Measurements from ENCODE around the gene BCL7C.
A peak's percentile ranks its signal among the peaks of the same experiment; 100 is the strongest.
"Not testable (repeated sequence)": the region's sequence is repeated elsewhere in the genome, so short reads cannot be mapped to it uniquely, and the experiment has no call there.

The BCL7C gene

DNA sequence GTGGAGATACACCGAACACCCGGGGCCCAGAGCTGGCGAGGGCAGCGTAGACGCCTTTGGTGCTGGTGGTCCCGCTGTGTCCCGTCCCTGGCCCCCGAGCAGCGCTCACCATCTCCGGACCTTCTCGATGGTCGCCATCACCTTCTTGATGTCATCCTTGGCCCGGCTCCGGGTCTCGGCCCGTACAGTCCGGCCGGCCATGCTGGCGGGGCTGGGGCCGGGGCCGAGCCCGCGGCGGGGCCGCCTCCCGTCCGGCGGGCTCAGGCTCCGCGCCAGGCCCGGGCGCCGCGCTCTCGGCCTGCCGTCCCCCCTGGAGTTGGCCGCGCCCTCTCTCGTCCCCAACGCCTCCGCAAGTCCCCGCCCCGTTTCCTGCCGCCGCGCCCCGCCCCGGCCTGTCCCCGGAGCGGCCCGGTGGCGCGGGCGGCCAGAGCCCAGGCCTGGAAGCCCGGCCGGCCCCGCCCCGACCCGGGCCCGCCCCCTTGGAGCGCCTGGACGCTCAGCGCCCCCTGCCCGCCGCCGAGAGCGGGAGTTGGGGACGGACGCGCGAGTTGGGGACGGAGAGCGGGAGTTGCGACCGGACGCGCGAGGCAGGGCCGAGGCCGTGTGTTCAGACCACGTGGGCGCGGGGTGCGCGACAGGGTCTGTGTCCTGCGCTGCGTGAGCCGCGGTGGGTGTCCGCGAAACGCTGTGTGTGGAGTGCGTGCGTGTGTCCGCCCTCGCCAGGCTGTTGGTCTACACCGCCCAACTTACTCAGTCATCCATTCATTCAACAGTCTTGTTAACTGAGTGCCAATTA is at the start of gene BCL7C:
BCL7C (minus strand) TSS at position 334 of the 796 bp plus-strand sequence; CDS start at position 201, 133 bp downstream.
- DNase-seq, result peak; percentile 62

DNA sequence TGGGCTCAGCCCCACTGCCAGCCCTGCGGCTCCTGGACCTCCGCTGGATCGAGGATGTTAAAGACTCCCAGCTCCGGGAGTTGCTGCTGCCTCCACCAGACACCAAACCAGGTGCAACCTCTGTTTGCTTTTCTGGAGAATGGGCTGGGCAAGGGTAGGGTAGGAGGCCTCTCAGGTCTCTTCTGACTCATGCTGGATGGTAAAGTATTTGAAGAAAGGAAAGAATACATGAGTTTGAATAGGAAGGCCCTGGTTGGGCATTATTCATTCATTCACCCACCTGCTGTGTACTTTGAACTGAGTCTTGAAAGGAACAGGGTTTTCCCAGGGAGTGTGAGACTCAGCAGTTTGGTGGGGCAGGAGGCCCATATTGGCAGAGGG is 48.5 kb upstream of the BCL7C start:
- DNase-seq, result no peak

- no peak for DNase-seq
These were observed 47.9 kb upstream of the BCL7C start for GRCh38 chr16:30941600-30942425.

- DNase-seq, result not testable (repeated sequence)
These were observed 45.7 kb upstream of the BCL7C start for GRCh38 chr16:30939571-30939970.

- DNase-seq, result no peak
These were observed 43.8 kb upstream of the BCL7C start for GRCh38 chr16:30937692-30938091.

DNA sequence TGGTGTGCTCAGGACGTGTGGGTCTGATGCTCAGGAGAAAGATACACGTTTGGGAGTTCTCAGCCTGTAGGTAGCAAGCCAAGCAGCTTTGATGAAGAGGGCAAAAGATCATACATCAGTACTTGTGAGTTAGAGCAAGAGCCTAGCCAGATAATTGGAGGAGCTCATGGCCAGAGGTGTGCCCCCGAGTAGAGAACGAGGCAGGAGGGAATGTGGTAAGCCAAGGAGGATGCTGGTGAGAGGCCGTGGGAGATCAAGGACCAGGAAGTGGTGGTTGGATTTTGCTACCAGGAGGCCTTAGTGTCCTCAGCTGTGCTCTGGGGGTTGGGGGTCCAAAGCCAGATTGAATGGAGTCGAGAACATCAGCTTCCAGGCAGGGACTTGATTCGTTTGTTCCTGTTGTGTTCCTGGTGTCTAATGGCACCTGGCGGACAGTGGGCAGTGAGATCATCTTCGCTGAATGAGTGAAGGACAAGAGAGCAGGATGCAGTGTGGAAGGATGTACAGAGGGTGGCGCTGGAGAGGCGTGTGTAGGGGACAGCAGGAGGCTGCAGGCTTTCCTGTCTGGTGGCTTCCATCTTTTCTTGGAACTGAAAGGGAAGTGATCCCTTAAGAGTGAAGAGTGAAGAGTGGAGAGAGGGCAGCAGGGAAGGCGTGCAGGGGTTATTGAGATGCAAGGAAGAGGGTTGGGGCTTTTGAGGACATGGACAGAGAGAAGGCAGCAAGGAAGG is 41.1 kb upstream of the BCL7C start:
- DNase-seq, result no peak

DNA sequence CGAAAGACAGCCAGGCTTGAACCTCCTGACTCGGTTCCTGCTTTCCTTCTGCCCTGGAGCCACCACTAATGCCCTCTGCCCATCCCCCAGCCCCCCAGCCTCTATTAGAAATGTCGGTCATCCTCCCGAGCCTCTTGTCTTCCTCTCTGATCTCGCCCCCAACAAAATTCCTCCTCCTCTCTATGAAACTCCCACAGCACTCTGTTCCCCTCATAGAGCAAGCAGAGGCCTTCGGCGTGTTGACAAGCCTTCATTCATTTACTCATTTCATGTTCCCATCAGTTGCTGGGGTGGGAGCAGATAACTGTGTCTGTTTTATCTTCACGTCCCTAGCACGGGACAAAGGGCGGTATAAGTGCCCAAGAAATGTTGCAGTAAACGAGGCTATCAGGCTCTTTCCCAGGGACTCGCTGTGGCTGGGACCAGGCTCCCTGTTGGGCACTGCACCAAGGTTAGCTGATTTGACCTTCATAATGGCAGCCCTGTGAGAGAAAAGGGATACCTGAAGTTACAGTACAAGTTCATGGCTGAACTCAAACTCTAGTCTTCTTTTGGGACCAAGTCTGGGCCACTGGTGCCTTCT is 37.3 kb upstream of the BCL7C start:
- no peak for DNase-seq

GRCh38 chr16:30930160-30930571 is 36.3 kb upstream of the BCL7C start:
- no peak for DNase-seq

DNA sequence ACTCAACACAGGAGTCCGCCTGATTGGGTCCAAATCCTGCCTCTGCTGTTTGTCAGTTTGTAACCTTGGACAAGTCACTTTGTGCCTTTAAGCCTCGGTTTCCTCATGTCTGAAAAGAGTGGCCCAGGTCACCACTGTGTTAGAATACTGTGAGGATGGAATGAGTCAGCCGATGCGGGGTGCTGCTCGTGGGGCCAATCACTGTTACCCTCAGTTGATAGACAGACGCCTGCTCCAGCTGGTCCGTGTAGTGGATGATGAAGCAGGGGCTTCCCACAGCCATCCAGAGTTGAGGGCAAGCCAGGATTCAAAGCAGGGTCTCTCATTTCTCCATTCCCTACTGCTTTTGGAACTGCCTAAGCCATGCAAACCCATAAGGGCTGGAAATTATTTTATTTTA is 35.3 kb upstream of the BCL7C start:
- DNase-seq, result no peak

- DNase-seq, result no peak
These were observed 34.5 kb upstream of the BCL7C start for GRCh38 chr16:30928390-30928789.

GRCh38 chr16:30927789-30928378 is 34.0 kb upstream of the BCL7C start:
- no peak for DNase-seq

- no peak for DNase-seq
These were observed 33.3 kb upstream of the BCL7C start for GRCh38 chr16:30926937-30927788.

DNA sequence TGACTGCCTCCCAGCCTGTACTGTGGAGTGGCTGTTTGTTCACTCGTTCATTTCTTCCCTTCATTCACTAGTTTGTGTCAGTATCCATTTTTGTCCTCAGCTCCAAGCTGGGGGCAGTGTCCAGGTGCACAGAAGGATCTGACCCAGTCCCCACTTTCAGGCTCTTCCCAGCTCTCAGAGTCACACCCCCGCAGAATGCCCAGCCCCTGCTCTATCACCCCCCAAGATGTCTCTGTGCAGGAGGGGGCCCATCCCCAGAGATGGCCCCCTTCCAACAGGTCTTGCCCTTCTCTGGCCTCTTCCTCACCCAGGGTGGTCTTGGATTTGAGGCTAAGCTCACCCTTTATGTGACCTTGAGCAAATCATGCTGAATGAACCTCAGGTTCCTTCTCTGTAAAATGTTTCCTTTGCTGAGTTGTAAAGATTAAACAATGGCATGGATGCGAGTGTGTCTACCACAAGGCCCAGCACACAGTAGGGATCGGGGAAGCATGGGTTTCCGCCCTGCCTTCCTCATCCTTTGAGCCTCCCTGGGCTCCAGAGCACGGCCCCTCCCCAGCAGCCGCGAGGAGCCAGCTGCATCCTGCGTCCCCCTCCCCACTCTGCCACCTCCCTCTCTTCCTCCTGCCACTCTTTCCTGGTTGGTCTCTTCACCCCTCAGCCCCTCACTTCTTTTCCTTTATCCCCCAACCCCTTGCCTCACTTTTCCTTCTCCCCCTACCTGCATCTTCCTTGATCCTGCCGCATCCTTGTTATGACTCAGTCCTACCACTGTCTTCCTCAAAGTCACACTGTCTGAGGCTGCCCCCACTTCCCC is 32.3 kb upstream of the BCL7C start:
- no peak for DNase-seq

- DNase-seq, result no peak
These were observed 31.7 kb upstream of the BCL7C start for GRCh38 chr16:30925632-30925987.

- DNase-seq, result no peak
These were observed 31.2 kb upstream of the BCL7C start for GRCh38 chr16:30924913-30925631.

DNA sequence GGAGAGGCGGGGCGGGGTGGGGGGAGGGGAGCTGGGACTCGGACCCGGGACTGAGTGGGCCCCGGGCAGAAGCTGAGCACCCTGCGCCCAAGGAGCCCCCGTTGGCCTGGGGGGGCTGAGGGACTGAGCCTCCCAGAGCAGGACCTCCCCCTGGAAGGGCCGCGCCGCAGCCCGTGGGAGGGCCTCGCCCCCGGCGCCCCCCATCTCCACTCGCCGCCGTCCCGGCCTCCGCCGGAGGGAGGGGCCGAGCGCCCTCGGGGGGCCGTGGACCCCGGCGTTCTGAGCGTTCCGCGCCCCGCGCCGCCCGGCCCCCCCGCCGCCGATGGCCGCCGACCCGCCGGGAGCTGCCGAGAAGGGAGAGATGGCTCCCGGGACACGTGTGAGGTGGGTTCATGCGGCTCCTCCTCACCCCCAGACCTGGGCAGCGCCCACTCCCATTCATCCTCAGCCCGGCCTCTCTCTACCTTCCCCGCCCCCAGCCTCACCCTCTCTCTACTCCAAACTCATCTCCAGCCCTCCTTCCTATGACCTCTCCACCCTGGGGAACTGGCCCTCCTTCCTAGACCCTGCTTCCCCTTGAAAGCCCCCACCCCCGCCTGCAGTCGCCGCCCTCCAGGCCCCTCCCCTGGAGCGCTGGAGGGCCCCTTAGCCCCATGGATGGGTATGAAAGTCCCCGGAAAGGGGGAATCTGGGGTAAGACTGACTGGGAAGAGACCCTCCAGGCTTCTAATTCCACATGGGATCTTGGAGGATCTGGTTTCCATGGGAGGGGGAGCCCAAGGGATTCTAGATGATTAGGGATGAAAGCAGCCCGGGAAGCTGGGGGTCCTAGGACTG is 30.4 kb upstream of the BCL7C start:
- no peak for DNase-seq

DNA sequence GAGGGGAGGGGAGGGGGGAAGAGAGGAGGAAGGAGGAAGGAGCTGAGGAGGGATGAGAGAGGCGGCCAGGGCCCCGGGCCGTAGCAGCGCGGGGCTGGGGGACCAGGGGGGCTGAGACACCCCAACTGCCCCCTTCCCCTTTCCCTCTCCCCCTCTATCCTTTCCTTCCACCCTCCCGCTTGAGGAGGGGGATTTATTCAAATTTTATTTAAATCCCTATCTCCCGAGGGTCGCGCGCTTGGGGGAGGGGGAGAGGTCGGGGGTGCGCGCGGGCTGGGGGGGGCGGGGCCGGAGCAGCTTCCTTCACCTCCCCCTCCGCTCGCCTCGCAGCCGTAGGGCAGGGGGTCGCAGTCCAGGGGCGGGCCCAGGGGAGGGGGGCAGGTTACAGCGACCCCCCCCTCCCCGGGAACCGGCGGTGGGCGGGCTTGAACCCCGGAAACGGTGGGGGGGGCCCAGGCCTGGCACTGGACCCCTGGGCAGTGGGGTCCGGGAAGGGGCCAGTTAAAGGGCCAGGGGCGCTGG is 29.7 kb upstream of the BCL7C start, which contains the start of gene FBXL19:
FBXL19 (plus strand) TSS at position 19 of the 522 bp plus-strand sequence. CDS start 2,183 bp downstream, outside the sequence.
- no peak for DNase-seq

DNA sequence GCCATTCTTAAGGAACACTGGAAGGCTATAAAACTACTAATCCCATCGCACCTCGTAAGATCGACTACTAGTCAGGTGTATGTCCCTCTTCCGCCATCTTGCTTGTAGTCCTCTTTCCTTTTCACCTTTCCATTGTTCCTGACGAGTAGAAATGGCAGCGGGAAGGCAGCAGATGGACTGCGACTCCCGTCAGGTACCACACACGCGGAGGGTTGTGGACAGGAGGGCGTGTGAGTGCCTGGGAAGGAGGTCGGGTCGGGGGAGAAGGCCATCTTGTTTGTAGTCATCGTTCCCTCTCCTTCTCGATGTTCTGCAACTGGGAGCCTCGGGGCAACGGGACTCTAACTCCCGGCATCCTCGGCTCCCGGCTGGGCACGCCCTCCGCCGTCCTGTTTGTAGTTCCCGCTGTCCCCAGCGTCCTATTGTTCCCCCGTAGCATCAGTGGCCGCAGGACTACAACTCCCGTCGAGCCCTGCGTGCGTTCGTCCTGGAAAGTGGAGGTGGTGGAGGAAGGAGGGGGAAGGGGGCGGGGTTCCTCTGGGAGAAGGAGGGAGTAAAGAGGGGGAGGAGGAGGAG is 29.2 kb upstream of the BCL7C start:
- DNase-seq, result peak; percentile 91
